Stimulated activated CD8-positive, alpha-beta memory T cell treated with anti-CD3 and anti-CD28 coated beads, Interleukin-15, amount 100 ng/mL, for 24 hours (primary cell): ENCODE results near the gene PRR5.

Experiments
- DNase-seq: peaks from one replicate; pipeline ENCODE4 v3.0.0-alpha.2; 2020; ENCODE audit warnings: low read depth

The PRR5 gene

DNA sequence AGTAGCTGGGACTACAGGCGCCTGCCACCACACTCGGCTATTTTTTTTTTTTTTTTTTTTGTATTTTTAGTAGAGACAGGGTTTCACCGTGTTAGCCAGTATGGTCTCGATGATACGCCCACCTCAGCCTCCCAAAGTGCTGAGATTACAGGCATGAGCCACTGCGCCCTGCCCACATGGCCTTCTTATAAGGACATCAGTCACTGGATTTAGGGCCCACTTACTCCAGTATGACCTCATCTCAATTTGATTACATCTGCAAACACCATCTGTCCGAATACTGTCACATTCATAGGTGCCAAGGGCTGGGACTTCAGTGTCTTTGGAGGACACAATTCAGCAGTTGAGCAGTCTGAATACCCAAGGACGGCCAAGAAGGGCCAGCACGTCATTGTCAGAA lies 8.2 kb upstream of the PRR5 start:
- DNase-seq: no peak

DNA sequence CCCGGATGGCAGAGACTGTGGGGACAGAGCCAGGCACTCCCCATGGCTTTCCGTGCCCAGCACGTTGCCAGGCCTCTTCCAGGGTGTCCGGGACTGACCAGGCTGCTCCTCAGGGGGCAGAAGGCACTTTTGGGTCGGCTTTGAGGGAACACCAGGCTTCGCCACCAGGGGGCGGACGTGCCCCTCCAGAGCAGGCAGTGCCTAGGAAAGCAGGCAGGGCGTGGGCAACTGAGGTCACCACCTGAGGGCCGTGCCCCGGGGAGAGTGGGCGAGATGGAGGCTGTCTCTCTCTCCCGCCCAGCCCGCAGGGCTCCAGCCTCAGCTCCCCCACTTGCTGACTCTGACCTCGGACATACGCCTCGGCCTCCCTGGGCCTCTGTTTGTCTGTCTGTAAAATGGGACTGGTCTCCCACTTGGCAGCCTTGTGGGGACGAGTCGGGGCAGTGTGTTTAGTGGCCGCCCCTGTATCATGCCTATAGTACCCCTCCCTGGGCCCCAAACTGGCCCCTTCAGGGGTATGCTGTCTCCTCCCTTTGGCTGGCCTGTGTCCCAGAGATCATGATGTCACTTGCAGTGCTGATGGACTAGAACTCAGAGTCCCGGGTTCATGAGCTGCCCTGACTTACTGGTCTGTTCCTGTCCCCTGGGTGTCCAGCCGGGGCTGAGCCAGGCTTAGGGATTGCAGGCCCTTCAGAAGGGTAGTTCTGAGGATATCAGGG lies 4.4 kb upstream of the PRR5 start:
- peak; percentile 85 for DNase-seq

DNA sequence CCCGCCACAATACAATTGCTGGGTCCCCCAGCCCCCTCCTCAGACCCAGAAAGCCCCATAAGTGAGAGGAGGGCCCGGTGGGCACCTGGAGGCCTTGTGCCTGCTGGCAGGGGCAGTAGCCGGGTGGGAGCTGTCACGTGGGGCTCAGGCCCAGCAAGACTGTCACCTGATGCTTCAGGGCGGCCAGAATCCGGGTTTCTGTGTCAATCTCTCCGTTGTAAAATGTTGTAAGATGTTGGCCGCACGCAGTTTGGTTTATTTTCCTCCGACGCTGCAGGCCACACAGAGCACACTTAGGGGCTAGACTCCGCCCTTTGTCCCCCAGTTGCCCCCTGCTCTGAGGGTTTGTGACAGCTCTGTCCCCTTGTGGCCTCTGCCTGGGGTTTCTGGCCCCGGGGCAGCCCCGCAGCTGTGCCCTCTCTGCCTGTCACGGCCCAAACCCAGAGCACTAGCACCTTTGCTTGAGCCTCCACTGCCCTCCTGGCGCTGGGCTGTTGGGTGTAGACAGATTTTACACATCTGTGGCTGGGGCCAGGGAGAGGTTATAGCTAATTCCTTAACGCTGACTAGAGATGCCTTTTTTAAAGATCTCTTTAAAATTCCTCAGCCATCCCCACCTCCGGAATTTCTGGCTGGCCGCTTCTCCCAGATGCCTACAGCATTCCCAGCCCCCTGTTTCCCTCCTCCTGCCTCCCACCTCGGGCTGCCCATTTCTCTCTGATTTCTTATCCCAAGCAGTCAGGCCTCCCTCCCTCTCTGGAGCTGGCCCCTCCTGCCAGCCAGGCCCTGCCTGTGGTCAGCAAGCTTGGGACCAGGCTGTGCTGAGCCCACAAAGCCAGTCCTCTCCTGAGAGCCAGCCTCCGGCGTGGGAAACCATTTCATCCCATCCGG lies 3.2 kb upstream of the PRR5 start:
- no peak for DNase-seq

DNA sequence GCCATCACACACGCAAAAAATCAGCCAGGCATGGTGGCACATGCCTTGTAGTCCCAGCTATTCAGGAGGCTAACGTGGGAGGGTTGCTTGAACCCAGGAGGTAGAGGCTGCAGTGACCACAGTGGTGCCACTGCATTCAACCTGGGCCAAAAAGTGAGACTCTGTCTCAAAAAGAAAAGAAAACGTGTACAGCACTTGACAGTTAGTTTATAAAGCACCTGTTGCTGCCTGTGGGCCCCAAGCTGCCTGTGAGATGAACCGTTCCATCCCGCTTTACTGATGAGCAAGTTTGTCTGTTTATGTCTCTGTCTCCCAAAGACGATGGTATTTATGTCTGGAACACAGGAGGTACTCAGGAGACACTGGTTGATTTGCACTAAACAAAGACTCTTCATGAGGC lies 1.5 kb upstream of the PRR5 start:
- no peak for DNase-seq

DNA sequence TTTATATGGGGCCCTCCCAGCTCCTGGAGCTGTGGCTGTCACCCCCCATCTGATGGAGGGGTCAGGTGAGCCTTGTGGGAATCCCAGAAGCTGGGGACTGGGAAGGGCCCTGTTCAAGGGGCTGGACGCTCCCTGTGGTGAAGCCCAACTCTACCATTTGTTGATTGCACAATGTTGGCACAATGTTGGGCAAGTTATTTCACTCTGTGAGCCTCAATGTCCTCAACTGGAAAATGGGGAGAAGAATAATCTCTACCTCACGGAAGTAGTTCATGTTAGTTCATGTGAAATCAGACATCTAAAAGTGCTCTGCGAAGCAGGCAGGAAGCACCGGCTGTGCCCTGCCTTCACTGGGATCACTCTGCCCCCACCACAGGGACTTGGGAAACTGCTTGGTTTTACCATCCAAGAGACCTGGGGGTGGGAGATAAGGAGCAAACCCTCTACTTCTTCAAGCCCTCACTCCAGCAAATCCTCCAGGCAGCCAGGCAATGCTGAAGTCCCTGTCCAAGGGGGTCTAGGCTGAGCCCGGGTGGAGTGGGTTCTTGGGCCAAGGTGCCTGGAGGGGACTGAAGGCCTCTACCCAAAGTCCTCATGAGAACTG lies 715 bp upstream of the PRR5 start:
- DNase-seq: no peak

DNA sequence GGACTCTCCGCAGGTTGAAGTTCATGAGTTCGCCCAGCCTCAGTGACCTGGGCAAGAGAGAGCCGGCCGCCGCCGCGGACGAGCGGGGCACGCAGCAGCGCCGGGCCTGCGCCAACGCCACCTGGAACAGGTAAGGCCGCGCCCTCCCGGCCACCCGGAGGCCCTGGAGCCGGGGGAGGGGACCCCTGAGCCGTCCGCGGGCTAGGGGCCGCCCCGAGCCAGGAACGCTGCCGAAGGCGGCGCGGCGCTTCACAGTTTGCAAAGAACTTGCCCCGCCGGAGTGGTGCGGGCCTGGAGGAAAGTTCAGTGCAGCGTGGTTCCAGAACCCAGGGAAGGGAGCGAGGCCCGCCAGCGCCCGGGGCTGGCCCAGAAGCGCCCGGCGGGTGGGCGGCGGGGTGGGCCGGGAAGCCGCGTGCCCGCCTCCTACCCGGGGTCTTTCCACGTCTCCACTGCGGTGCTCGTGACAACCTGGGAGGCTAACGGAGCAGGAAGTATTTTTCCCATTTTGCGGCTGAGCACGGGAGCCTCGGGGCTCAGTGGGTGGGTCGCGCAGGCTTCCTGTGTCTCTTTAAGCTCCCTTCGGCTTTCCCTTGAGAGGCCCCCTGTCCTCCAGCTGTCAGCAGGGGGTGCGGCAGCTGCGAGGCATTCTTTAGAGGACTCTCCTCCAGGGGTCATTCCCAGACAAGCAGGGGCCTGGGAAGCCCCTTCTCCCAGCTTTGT lies 635 bp downstream of the PRR5 start:
- no peak for DNase-seq

DNA sequence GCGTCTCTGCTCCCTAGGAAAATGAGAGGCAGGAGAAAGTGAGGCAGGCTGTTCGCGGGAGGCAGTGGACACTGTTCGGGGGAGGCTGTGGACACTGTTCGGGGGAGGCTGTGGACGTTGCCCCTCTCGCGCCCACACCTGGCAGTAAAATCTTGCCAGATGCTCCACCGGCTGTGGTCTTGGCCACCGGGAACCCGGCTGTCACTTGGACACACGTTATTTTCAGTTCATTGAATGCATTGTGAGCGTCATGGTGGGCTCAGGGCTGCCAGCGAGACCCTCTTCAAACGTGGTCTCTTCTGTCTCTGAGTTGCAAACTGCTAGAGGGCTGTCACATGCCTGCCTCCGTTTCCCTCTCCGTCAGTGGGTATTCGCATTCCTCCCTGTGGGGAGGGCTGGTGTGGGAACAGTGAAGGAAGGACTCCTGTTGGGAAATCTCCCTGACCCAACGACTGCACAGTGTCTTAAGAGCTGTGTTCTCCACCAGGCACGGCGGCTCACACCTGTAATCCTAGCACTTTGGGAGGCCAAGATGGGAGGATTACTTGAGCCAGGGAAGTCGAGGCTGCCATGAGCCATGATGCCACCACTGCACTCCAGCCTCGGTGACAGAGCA lies 1.4 kb downstream of the PRR5 start:
- DNase-seq: no peak

DNA sequence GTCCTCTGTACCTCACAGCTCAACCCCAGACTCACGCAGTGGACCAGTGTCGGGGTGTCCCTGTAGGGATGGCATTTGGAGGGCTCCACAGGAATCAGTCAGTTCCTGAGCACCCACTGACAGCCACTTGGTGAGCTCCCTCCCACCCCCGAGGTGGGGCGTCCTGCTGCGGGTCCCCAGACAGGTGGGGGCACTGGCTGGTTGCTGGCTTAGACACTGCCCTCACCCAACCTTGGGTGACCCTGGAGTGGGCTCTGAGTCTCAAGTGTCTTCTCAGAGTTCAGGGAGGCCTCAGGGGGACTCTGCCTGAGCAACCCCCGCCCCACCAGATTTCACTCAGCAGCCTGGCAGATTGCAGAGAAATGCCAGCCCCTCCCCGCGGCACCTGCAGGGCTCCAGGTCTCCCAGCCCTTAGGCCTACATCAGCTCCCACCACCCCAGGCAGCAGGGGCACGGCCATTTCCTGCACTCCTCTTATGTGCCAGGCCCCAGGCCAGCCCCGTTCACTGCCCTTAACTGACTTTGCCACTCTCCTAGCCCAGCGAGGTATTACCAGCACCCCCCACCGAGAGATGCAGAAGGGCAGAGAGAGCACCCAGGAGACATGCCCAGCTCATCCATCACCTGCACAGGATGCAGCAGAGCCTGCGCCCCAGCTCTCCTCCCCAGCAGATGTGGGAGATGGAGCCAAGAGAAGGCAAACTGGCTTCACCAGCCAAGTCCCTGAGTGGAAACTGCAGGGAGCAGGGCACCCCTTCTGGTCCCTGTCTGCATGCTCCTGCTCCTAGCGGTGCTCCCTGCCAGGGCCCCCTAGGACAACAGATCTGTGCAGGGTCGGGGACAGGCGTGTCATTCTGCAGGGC lies 2.4 kb downstream of the PRR5 start:
- no peak for DNase-seq

DNA sequence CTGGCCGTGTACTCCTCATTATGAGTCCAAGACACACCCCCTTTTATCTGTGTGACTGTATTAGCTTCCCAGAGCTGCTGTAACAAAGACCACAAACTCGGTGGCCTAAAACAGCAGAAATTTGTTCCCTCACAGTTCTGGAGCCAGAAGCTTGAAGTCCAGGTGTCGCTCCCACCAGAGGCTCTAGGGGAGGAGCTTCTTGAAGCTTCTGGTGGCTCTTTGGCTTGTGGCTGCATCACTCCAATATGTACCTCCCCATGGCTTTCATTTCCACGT lies 3.0 kb downstream of the PRR5 start:
- no peak for DNase-seq

DNA sequence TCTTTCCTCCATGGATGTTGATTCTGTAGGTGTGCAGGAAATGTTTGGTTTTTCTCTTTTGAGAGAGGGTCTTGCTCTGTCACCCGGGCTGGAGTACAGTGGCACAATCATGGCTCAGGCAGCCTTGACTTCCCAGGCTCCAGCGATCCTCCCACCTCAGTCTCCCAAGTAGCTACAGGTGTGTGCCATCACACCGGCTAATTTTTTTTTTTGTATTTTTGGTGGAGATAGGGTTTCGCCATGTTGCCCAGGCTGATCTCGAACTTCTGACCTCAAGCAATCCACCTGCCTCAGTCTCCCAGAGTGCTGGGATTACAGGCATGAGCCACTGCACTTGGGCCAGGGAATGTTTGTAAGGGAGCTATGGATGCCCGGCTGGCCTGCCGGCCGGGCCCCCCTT lies 4.5 kb downstream of the PRR5 start:
- DNase-seq: no peak

DNA sequence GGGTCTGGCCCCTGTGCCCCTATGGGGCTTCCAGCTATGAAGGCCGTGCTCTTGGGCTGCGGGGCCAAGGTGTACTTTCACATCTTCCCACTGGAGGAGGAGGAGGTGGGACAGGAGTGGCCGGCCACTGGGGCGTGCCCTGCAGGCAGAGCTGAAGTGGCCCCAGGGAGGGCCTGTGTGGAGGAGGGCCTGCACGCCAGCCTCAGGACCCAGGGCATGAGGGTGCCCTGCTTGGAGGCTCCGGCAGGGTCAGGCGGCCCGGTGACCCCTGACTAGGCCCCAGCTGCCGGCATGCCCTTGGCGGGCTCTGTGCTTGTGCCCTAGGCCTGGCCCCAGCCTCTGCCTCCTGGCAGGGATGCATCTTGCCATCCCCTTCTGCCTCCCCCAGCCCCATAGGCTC lies 5.2 kb downstream of the PRR5 start:
- no peak for DNase-seq

DNA sequence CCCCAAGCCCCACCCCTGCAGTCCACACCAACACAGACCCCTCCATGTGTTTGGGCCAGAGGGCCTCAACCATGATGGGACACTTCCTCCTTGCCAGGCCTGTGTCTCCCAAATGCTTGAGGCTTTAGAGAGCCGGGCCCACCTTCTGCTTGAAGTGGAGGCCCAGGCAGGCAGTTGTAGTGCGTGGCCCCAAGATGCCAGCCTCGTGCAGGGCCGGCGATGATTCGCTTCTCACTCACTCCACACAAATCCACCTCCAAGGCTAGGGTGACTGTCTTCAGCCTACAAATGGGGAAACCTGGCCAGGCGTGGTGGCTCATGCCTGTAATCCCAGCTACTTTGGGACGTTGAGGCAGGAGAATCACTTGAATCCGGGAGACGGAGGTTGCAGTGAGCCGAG lies 5.7 kb downstream of the PRR5 start:
- DNase-seq: no peak

DNA sequence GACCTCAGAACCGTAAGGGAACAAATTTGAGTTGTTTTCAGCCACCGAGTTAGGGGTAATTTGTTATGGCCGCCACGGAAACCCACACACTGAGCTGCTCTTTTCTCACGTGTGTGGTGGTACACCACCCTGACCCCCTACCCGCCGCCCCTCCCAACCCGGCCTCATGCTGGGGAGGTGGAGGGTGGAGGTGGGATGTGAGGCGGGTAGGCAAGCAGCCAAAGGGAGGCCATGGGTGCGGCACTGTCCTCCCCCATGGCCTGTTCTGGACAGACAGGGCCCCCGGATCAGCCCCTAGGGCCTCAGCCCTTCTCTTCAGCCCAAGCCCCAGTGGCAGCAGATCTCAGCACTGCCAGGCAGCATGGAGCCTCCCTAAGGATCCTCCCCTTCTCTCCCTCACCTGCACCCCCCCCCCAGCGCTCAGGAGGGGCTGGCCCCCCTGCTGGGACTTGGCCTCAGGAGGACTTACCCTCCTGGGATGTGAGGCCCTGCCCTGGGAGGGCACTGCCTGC lies 7.9 kb downstream of the PRR5 start:
- DNase-seq: no peak

DNA sequence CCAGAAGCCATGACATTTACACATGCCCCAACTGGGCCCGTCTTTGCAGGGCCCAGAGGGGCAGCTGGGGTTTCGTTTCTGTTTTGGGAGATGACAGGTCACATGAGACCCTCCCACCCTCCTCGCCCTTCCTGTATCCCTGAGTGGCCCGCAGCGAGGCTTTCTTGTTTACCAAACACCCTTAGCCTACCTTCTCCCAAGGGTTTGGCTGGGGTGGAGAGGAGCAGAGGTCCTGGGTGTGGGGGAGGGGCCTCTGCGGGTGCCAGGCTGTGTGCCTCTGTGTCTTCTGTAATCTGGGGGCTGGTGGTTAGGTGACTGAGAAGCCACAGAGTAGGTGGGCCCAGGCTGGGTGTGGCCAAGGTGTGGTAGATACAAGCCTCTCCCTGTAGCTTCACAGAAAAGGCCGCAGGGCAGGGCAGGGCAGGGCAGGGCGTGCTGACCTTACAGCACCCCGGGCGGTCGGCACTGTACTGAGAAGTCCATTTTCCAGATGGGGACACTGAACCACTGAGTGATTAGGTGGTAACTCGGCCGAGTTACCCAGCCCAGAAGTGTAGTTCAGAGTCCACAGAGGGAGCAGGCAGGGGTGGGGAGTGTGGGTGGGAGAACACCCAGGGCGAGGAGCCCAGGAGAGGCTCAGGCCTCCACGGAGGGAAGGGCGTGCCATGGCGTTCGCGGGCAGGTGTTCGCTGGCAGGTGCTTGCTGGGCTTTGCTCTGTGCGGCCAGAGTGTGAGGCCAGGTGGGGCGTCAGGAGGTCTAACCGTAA lies 8.7 kb downstream of the PRR5 start:
- DNase-seq: no peak

DNA sequence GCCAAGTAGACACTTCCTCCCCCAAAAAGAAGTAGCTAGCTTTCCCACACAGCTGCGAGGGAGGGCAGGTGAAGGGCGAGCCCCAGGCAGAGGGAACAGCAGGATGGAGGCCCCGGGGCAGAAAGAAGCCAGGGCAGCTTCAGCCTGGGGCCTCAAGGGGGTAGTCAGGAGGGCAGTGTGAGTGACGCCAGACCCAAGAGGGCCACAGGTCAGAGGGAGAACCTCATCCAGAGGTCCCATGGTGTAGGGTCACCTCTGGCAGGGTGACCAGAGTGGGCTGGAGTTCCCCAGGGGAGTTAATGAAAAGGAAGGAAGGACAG lies 9.2 kb downstream of the PRR5 start:
- DNase-seq: no peak

DNA sequence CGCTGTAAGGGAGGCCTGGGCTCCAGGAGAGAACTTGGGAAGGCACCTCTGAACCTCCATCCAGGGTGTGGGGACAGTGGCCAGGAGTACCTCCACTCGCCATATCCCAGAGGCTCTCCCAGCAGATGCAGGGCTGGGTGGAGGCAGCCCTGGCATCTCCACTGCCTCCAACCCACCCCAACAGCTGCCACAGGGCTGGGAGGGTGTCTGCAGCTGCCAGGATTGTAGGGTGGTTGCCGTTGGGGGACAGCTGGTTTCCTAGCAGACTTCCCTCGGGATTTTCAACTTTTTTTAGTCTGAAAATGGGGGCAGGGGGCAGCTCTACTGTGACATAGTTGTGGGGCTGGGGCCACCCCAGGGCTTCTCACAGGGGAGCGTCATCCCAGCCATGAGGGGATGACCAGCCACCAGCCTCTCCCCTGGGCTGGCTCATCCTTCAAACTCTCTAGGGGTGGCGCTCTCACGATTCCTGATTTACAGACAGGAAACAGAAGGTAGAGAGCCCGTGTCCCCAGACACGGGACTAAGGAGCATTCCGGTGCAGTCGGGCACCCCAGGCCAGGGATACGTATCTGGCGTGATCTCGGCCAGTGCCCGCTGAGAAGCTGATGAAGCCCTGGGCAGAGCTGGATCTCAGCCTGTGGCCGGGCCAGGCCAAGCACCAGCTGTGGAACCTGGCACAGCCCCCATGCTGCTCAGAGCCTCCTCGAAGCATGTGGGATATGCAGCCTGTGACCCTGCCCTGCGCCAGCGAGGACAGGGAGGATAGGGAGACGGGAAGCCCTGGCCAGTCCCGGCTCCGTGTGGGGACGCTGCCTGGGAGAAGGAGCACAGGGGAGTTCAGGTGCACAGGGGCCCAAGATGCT lies 9.9 kb downstream of the PRR5 start:
- DNase-seq: no peak

DNA sequence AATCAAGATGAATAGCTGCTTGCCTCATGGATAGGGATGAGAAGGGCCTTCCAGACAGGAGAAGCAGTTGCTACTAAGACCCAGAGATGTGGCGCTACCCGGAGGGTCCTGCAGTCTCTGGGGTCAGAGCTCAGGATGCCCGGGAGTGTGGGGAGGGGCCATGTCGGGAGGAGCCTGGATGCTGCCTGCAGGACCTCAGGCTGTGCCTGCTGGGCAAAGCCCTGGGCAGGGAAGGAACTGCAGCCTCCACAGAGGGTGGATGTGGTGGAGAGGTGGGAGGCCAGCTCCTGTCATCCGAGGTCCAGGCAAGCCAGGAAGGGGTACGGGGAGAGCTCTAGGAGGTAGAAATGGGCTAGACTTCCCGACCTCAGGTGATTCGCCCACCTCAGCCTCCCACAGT lies 11.0 kb downstream of the PRR5 start:
- DNase-seq: no peak

DNA sequence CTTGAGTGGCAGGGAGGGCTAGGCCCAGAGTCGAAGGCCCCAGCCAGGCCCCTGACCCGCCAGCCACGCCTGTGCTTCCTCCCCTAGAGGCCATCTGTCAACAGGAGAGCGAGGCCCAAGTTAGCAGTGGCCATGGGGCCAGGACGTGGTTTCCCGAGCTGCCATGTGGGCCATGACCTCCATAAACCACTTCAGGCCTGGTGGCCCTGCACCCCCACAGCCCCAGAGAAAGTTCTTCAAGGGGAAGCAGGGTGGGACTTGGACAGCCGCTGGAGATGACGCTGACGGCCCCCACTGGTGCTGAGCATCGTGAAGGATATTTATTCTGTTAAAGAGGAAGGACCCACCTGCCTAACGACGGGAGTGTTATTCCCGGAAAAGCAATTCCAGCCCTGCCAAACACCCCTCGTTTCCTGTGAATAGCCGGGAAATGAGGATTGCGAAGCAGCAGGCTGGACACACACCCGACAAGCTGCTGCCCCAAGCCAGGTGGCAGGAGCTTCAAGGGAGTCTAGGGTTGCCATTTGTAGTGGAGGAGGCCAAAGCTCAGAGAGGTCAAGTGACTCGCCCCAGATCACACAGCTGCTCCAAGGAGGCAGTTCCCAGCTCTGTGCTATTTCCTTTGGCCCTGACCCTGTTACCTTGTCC lies 12.8 kb downstream of the PRR5 start:
- no peak for DNase-seq

DNA sequence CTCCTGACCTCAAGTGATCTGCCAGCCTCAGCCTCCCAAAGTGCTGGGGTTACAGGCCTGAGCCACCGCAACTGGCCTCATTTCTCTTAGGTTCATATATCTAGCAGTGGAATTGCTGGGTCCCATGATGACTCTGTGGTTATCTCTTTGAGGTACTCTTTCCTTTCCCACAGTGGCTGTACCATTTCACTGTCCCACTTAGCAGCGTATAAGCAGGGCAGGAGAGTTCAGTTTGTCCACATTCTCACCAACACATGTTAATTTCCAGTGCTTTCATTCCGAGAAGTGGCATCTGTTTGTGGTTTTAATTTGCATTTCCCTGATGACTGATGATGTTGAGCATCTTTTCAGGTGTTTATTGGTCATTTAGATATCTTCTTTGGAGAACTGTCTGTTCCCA lies 16.4 kb downstream of the PRR5 start:
- DNase-seq: no peak
